Parathyroid adenoma (tissue), 2 donors: ENCODE results near the gene RTL9.

Experiments
- H2AFZ ChIP-seq: fragments of 300-600 bp; sonication (generic); one replicate; pipeline ENCODE4 v1.7.0; 2017; ENCODE audit warnings: antibody characterized with exemption, mild to moderate bottlenecking
- H3K27ac ChIP-seq: fragments of 300-600 bp; sonication (generic); one replicate; pipeline ENCODE4 v1.7.0; 2017
- H3K27me3 ChIP-seq: fragments of 300-600 bp; sonication (generic); one replicate; pipeline ENCODE4 v1.7.0; 2017; ENCODE audit warnings: low read length; ENCODE audit not compliant: control insufficient read depth, insufficient read depth
- H3K36me3 ChIP-seq: fragments of 300-600 bp; sonication (generic); one replicate; pipeline ENCODE4 v1.7.0; 2017; ENCODE audit warnings: low read length; ENCODE audit not compliant: control insufficient read depth, insufficient read depth
- H3K4me1 ChIP-seq: fragments of 300-600 bp; sonication (generic); one replicate; pipeline ENCODE4 v1.7.0; 2017; ENCODE audit warnings: control low read depth
- H3K4me2 ChIP-seq: fragments of 300-600 bp; sonication (generic); one replicate; pipeline ENCODE4 v1.7.0; 2017; ENCODE audit warnings: low read length
- H3K4me3 ChIP-seq: fragments of 300-600 bp; sonication (generic); one replicate; pipeline ENCODE4 v1.7.0; 2017; ENCODE audit warnings: low read depth, low read length
- H3K79me2 ChIP-seq: fragments of 300-600 bp; sonication (generic); one replicate; pipeline ENCODE4 v1.7.0; 2017; ENCODE audit warnings: control low read depth
- H3K9ac ChIP-seq: fragments of 300-600 bp; sonication (generic); one replicate; pipeline ENCODE4 v1.7.0; 2017; ENCODE audit warnings: mild to moderate bottlenecking
- H3K9me3 ChIP-seq: fragments of 300-600 bp; sonication (generic); one replicate; pipeline ENCODE4 v1.7.0; 2017; ENCODE audit warnings: low read length; ENCODE audit not compliant: control insufficient read depth
- CTCF ChIP-seq: fragments of 300-600 bp; sonication (generic); IDR thresholded peaks from one replicate; pipeline ENCODE4 v1.7.0; 2017; ENCODE audit warnings: antibody characterized with exemption, mild to moderate bottlenecking
- donor health status: primary hyperparathyroidism.

Gene RTL9

DNA sequence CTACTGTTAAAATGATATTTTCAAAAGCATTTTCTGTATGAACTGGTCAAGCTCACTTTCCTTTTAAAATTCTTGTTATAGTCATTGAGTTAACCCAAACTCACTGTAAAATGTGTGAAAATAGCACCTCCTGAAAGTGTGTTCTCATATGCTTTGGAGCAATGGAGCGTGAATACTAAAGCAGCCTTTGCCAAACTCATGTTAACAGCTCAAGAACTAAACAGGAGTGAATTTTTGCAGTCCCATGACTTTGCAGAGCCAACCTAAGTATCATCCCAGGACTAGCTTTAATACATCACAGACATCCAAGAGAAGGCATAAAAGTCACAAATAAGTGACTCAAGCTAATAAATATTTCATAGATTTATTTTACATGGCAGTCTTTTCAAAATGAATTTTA is 43.1 kb upstream of the RTL9 start:
- no peak overlapping the region for H3K4me2 ChIP-seq
- no peak for TF ChIP-seq CTCF
- no peaks in the 10 kb centered on the region for H3K27me3 ChIP-seq
- H3K79me2 ChIP-seq, result no peaks in the 10 kb centered on the region
- H2AFZ ChIP-seq, result no peak overlapping the region
- H3K4me3 ChIP-seq, result no peak overlapping the region
- no peak overlapping the region for H3K9ac ChIP-seq
- H3K27ac ChIP-seq, result no peak overlapping the region
- no peaks in the 10 kb centered on the region for H3K36me3 ChIP-seq
- no peaks in the 10 kb centered on the region for H3K4me1 ChIP-seq
- H3K9me3 ChIP-seq, result no peaks in the 10 kb centered on the region

GRCh38 chrX:110316351-110317060 is 42.1 kb upstream of the RTL9 start:
- Histone ChIP-seq H3K36me3 (no peaks in the 10 kb centered on the region), H3K27me3 (no peaks in the 10 kb centered on the region), H2AFZ (peak overlapping the region; percentile 95), H3K9ac (no peak overlapping the region), H3K4me2 (peak overlapping the region; percentile 75), H3K79me2 (no peaks in the 10 kb centered on the region), H3K4me1 (no peaks in the 10 kb centered on the region), H3K4me3 (peak overlapping the region; percentile 75), H3K9me3 (no peaks in the 10 kb centered on the region), H3K27ac (no peak overlapping the region)
- TF ChIP-seq CTCF, result no peak

DNA sequence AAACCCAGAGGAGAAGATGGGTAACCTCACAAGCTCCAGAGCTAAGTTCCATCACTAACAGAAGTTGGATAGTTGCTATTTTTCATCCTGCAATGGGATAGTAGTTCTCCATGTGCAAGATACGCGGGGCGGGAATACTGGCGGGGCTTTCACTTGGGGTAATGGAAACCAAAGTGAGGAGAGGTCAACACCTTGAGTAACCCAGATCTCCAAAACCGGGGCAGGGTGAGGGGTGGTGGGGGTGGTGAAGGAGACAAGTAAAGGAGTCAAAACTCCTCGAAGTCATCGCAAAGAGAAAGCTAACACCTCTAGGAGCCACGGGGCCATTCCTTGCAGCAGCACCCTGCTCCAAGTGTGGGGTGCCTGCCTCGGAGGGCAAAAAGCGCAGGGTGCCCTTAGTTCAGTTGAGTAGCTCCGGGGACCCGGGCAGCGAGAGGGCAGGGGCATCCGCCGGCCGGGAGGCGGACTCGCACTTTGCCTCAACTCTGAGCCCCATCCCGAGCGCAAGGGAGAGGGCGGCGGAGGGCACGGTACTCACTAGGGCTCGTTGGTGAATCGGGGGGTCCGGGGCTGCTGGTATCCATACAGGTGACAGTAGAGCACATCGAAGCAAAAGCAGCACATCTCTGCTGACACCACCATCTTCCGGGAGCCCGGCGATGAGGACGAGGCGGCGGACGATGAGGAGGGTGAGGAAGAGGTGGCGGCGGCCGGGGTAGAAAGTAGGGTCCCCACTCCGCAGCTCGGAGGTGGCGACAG is 41.4 kb upstream of the RTL9 start:
- no peak for TF ChIP-seq CTCF
- Histone ChIP-seq H3K4me2 (peak overlapping the region; percentile 75), H2AFZ (peak overlapping the region; percentile 95), H3K9ac (peak overlapping the region; percentile 28), H3K9me3 (no peaks in the 10 kb centered on the region), H3K4me3 (peak overlapping the region; percentile 75), H3K27me3 (no peaks in the 10 kb centered on the region), H3K27ac (peak overlapping the region; percentile 79), H3K4me1 (no peaks in the 10 kb centered on the region), H3K36me3 (no peaks in the 10 kb centered on the region), H3K79me2 (no peaks in the 10 kb centered on the region)

GRCh38 chrX:110317820-110318663 is 40.6 kb upstream of the RTL9 start, which contains the start of gene AMMECR1:
TSS of gene AMMECR1 (minus strand) at chrX:110318085. CDS start at chrX:110318071, 14 bp downstream.
- H3K9me3 ChIP-seq, result no peaks in the 10 kb centered on the region
- no peaks in the 10 kb centered on the region for H3K79me2 ChIP-seq
- peak within 1 kb of the TSS; percentile 75 for H3K4me3 ChIP-seq
- peak within 1 kb of the TSS; percentile 28 for H3K9ac ChIP-seq
- no peaks in the 10 kb centered on the region for H3K27me3 ChIP-seq
- H2AFZ ChIP-seq, result peak within 1 kb of the TSS; percentile 95
- H3K4me2 ChIP-seq, result peak within 1 kb of the TSS; percentile 76
- peak within 1 kb of the TSS; percentile 80 for H3K27ac ChIP-seq
- no peaks in the 10 kb centered on the region for H3K36me3 ChIP-seq
- H3K4me1 ChIP-seq, result no peaks in the 10 kb centered on the region
- no peak for TF ChIP-seq CTCF
